Osteocyte (in vitro differentiated cells): ENCODE measurements around the gene PRTN3. TPM values are rescaled to one million over a fixed set of nuclear protein-coding genes. Genes with fewer than 3 reads are reported as not detected.
"Not testable (repeated sequence)": the region's sequence is repeated elsewhere in the genome, so short reads cannot be mapped to it uniquely, and the experiment has no call there.

Experiments used
- DNase-seq: peaks from one replicate; pipeline ENCODE4 v3.0.0; 2021; ENCODE audit warnings: mixed read lengths; ENCODE audit not compliant: unreplicated experiment; ENCODE audit errors: extremely low spot score
- H3K27ac Mint-ChIP-seq: one replicate; pipeline ENCODE4 v1.8.0; 2021; ENCODE audit warnings: mild to moderate bottlenecking, mixed read lengths; ENCODE audit not compliant: unreplicated experiment
- H3K27me3 Mint-ChIP-seq: one replicate; pipeline ENCODE4 v1.8.0; 2021; ENCODE audit warnings: mixed read lengths; ENCODE audit not compliant: unreplicated experiment
- H3K36me3 Mint-ChIP-seq: one replicate; pipeline ENCODE4 v1.8.0; 2021; ENCODE audit warnings: mixed read lengths; ENCODE audit not compliant: unreplicated experiment
- H3K4me1 Mint-ChIP-seq: one replicate; pipeline ENCODE4 v1.8.0; 2021; ENCODE audit warnings: mixed read lengths; ENCODE audit not compliant: unreplicated experiment
- H3K4me3 Mint-ChIP-seq: one replicate; pipeline ENCODE4 v1.8.0; 2021; ENCODE audit warnings: mild to moderate bottlenecking, moderate library complexity, mixed read lengths; ENCODE audit not compliant: unreplicated experiment
- H3K9me3 Mint-ChIP-seq: one replicate; pipeline ENCODE4 v1.8.0; 2021; ENCODE audit warnings: mixed read lengths; ENCODE audit not compliant: unreplicated experiment
- total RNA-seq: library from RNA; stranded (reverse); gene quantifications from 2 replicates; pipeline ENCODE4 v1.2.1, GENCODE V29; 2021
- TF ChIP-seq, protein P1 (sequence below): fragments of 200-600 bp; sonication (generic); IDR thresholded peaks from 2 replicates; pipeline ENCODE4 v1.5.0; 2021; ENCODE audit warnings: antibody characterized with exemption, mild to moderate bottlenecking, moderate library complexity

Gene PRTN3
- total RNA-seq, 1 donor from 2014 or later: not detected

DNA sequence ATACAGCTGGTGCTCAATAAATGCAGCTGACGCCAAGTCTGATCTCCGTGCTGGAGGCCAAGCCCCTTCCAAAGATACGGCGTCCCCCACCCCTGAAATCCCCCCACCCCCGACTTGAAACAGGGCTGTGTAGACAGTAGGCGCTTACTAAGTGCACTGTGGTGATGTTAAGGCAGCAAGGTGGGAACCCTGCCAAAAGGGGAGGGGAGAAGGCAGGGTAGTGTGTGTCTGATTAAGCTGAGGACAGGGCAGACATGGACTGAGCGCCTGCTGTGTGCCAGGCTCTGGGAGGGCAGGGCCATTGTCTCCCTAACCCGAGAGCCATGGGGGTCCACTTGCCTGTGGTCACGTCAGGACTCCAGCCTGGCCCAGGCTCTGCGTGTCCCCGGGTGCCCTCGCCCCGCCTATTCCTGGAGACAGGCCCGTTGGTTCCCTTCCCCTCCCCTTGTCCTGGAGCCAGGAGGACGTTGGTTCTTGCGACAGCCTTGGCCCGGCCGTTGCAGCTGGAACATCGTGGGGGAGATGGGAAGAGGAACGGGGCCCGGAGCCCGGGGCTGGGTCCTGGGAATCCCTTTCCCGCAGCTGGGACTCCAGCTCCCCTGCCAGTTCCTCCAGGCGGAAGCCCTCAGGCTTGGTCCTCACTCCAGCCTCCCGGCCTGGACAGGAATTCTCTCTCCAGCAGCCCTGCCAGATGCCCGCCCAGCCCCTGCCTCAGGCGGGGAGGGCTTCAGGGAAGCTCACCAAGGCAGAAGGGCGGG is 9.6 kb downstream of the PRTN3 start:
- Mint-ChIP-seq H3K4me1 (peaks cover 26% of the 10 kb centered on the region), H3K9me3 (no peaks in the 10 kb centered on the region), H3K4me3 (no peak overlapping the region), H3K27ac (peak overlapping the region; percentile 90), H3K27me3 (no peaks in the 10 kb centered on the region), H3K36me3 (no peaks in the 10 kb centered on the region)
- TF ChIP-seq, protein P1, sequence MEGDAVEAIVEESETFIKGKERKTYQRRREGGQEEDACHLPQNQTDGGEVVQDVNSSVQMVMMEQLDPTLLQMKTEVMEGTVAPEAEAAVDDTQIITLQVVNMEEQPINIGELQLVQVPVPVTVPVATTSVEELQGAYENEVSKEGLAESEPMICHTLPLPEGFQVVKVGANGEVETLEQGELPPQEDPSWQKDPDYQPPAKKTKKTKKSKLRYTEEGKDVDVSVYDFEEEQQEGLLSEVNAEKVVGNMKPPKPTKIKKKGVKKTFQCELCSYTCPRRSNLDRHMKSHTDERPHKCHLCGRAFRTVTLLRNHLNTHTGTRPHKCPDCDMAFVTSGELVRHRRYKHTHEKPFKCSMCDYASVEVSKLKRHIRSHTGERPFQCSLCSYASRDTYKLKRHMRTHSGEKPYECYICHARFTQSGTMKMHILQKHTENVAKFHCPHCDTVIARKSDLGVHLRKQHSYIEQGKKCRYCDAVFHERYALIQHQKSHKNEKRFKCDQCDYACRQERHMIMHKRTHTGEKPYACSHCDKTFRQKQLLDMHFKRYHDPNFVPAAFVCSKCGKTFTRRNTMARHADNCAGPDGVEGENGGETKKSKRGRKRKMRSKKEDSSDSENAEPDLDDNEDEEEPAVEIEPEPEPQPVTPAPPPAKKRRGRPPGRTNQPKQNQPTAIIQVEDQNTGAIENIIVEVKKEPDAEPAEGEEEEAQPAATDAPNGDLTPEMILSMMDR: no peak
- peak; percentile 97 for DNase-seq

DNA sequence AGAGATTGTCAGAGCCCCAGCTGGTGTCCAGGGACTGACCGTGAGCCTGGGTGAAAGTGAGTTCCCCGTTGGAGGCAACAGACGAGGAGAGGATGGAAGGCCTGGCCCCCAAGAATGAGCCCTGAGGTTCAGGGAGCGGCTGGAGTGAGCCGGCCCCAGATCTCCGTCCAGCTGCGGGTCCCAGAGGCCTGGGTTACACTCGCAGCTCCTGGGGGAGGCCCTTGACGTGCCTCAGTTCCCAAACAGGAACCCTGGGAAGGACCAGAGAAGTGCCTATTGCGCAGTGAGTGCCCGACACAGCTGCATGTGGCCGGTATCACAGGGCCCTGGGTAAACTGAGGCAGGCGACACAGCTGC is 10.2 kb downstream of the PRTN3 start:
- Mint-ChIP-seq H3K9me3 (no peaks in the 10 kb centered on the region), H3K27ac (peak overlapping the region; percentile 90), H3K4me3 (no peak overlapping the region), H3K4me1 (peaks cover 22% of the 10 kb centered on the region), H3K36me3 (no peaks in the 10 kb centered on the region), H3K27me3 (no peaks in the 10 kb centered on the region)
- DNase-seq: no peak
- TF ChIP-seq, protein P1: no peak

DNA sequence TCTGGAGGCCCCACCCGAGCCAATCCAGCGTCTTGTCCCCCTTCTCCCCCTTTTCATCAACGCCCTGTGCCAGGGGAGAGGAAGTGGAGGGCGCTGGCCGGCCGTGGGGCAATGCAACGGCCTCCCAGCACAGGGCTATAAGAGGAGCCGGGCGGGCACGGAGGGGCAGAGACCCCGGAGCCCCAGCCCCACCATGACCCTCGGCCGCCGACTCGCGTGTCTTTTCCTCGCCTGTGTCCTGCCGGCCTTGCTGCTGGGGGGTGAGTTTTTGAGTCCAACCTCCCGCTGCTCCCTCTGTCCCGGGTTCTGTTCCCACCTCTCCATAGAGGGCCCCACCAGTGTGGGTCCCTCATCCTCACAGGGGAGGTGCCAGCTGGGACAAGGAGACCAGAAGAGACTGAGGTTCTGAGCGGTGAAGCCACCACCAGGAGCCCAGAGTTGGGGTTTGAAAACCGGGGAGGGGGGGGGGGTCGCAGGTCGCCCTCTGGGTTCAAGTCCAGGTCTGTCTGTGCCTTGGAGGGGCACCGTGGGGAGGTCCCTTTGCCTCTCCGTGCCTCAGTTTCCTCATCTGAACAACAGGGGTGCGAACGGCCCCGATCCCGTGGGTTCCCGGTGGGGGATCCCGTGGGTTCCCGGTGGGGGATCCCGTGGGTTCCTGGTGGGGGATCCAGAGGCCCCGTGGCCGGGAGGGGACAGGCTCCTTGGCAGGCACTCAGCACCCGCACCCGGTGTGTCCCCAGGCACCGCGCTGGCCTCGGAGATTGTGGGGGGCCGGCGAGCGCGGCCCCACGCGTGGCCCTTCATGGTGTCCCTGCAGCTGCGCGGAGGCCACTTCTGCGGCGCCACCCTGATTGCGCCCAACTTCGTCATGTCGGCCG is 11.6 kb downstream of the PRTN3 start, which contains the start of gene ELANE:
Gene ELANE, plus strand, starts transcription at position 168 of the 878 bp plus-strand sequence. Its CDS starts 26 bp downstream, at position 194.
- H3K4me1 Mint-ChIP-seq: peaks cover 19% of the 10 kb centered on the region
- peak within 1 kb of the TSS; percentile 57 for H3K27ac Mint-ChIP-seq
- H3K36me3 Mint-ChIP-seq: no peaks in the 10 kb centered on the region
- TF ChIP-seq, protein P1: no peak
- H3K27me3 Mint-ChIP-seq: no peaks in the 10 kb centered on the region
- H3K4me3 Mint-ChIP-seq: no peak within 1 kb of the TSS
- H3K9me3 Mint-ChIP-seq: no peaks in the 10 kb centered on the region
- no peak for DNase-seq

DNA sequence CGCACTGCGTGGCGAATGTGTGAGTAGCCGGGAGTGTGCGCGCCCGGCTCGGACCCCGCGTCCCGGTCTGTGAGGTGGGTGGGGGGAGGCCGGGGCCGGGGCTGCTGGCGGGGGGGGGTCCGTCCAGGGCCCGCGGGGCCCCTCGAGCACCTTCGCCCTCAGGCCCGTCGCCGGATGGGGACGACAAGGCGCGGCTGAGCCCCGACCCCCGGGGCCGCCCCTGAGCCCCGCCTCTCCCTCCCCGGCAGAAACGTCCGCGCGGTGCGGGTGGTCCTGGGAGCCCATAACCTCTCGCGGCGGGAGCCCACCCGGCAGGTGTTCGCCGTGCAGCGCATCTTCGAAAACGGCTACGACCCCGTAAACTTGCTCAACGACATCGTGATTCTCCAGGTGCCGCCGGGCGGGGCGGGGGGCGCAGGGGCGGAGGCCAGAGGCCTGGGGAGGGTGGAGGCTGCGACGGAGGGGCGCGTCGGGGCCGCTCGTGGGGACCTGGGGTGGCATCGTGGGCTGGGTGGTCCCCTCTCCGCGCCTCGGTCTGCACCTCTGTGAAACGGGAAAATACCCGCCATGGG is 12.3 kb downstream of the PRTN3 start:
- no peaks in the 10 kb centered on the region for H3K27me3 Mint-ChIP-seq
- no peak overlapping the region for H3K4me3 Mint-ChIP-seq
- peaks cover 19% of the 10 kb centered on the region for H3K4me1 Mint-ChIP-seq
- DNase-seq: no peak
- H3K27ac Mint-ChIP-seq: no peak overlapping the region
- TF ChIP-seq, protein P1: no peak
- H3K36me3 Mint-ChIP-seq: no peaks in the 10 kb centered on the region
- H3K9me3 Mint-ChIP-seq: no peaks in the 10 kb centered on the region

DNA sequence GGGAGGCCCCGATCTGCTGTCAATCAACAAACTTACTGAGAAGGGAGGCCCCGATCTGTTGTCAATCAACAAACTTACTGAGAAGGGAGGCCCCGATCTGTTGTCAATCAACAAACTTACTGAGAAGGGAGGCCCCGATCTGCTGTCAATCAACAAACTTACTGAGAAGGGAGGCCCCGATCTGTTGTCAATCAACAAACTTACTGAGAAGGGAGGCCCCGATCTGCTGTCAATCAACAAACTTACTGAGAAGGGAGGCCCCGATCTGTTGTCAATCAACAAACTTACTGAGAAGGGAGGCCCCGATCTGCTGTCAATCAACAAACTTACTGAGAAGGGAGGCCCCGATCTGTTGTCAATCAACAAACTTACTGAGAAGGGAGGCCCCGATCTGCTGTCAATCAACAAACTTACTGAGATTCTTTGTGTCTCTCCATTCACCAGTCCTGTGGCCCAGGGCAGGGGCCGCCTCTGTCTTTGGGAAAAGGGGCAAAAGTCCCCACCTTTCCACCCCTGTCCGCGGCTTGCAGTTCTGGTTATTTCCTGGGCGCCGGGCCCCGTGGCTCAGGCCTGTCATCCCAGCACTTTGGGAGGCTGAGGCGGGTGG is 12.9 kb downstream of the PRTN3 start:
- not testable (repeated sequence) for H3K9me3 Mint-ChIP-seq, H3K27ac Mint-ChIP-seq, H3K27me3 Mint-ChIP-seq, H3K36me3 Mint-ChIP-seq, H3K4me3 Mint-ChIP-seq, DNase-seq
- H3K4me1 Mint-ChIP-seq: peaks cover 19% of the 10 kb centered on the region
